SU-DHL-6 (cell line): ENCODE data around the gene ZHX3.

Source experiments
- EZH2phosphoT487 ChIP-seq: fragments of 200-600 bp; sonication (generic), shearing (Covaris generic); conservative IDR thresholded peaks from 2 replicates; pipeline ENCODE4 v1.6.1; 2018; ENCODE audit warnings: mild to moderate bottlenecking, antibody characterized with exemption, low read length, moderate library complexity, mixed read lengths
- TF ChIP-seq, protein P1 (sequence below): fragments of 200-600 bp; sonication (generic); IDR thresholded peaks from one replicate; pipeline ENCODE4 v1.5.1; 2017; ENCODE audit warnings: antibody characterized with exemption, mild to moderate bottlenecking, low read length, moderate library complexity; ENCODE audit not compliant: insufficient read depth, poor library complexity, severe bottlenecking

- TF ChIP-seq, protein P1, sequence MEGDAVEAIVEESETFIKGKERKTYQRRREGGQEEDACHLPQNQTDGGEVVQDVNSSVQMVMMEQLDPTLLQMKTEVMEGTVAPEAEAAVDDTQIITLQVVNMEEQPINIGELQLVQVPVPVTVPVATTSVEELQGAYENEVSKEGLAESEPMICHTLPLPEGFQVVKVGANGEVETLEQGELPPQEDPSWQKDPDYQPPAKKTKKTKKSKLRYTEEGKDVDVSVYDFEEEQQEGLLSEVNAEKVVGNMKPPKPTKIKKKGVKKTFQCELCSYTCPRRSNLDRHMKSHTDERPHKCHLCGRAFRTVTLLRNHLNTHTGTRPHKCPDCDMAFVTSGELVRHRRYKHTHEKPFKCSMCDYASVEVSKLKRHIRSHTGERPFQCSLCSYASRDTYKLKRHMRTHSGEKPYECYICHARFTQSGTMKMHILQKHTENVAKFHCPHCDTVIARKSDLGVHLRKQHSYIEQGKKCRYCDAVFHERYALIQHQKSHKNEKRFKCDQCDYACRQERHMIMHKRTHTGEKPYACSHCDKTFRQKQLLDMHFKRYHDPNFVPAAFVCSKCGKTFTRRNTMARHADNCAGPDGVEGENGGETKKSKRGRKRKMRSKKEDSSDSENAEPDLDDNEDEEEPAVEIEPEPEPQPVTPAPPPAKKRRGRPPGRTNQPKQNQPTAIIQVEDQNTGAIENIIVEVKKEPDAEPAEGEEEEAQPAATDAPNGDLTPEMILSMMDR = no peak
- TF ChIP-seq EZH2phosphoT487 = no peak
These were observed 39.4 kb upstream of the ZHX3 start for GRCh38 chr20:41356951-41357350.
